ENCODE measurements around the gene BIRC5. TPM values are rescaled to one million over a fixed set of nuclear protein-coding genes. Genes with fewer than 3 reads are reported as not detected.
"Not testable (repeated sequence)": the region's sequence is repeated elsewhere in the genome, so short reads cannot be mapped to it uniquely, and the experiment has no call there.

BIRC5 gene
- total RNA-seq, 1 donor from 2014 or later = 5.8 TPM

- no peak for DNase-seq (ENCODE audit: low read depth)
- peaks cover 19% of the 10 kb centered on the region for H3K27me3 ChIP-seq (ENCODE audit: insufficient read depth, low read length)
- no peaks in the 10 kb centered on the region for H3K79me2 ChIP-seq (ENCODE audit: insufficient read depth, low read length)
- no peaks in the 10 kb centered on the region for H3K4me1 ChIP-seq (ENCODE audit: insufficient read depth, low read length)
- no peaks in the 10 kb centered on the region for H3K36me3 ChIP-seq (ENCODE audit: insufficient read depth, low read length)
- H3K27ac ChIP-seq (ENCODE audit: low read depth, low read length) = no peak overlapping the region
- H3K9me3 Mint-ChIP-seq (ENCODE audit: unreplicated experiment) = no peaks in the 10 kb centered on the region
- no peak overlapping the region for H3K9ac ChIP-seq (ENCODE audit: low read length)
- no peak overlapping the region for H3K27ac Mint-ChIP-seq (ENCODE audit: unreplicated experiment)
- H3K4me3 Mint-ChIP-seq (ENCODE audit: unreplicated experiment) = no peak overlapping the region
- no peak overlapping the region for H3K4me2 ChIP-seq (ENCODE audit: low read length)
- TF ChIP-seq EZH2 (IDR thresholded peaks at IDR 0.05; ENCODE audit: insufficient read depth, low read length) (no peak), CTCF (IDR thresholded peaks at IDR 0.05; ENCODE audit: insufficient read depth, low read depth, low read length) (no peak)
- no peaks in the 10 kb centered on the region for H3K9me3 ChIP-seq (ENCODE audit: insufficient read depth, low read depth, low read length)
- no peak for FAIRE-seq
- H3K27me3 Mint-ChIP-seq (ENCODE audit: low read depth, unreplicated experiment) = peaks cover 34% of the 10 kb centered on the region
- no peaks in the 10 kb centered on the region for H3K4me1 Mint-ChIP-seq (ENCODE audit: low read depth, unreplicated experiment)
- H4K20me1 ChIP-seq (ENCODE audit: insufficient read depth, low read length) = no peaks in the 10 kb centered on the region
- no peaks in the 10 kb centered on the region for H3K36me3 Mint-ChIP-seq (ENCODE audit: low read depth, unreplicated experiment)
- H3K4me3 ChIP-seq (ENCODE audit: insufficient read depth, low read depth, low read length) = no peak overlapping the region
- no peak overlapping the region for H2AFZ ChIP-seq (ENCODE audit: low read depth, low read length)
These were observed 18.8 kb downstream of the BIRC5 start for GRCh38 chr17:78232859-78233173.

GRCh38 chr17:78233678-78234077 lies 19.6 kb downstream of the BIRC5 start:
- Mint-ChIP-seq H3K27me3 (ENCODE audit: low read depth, unreplicated experiment) (peaks cover 32% of the 10 kb centered on the region), H3K4me1 (ENCODE audit: low read depth, unreplicated experiment) (no peaks in the 10 kb centered on the region), H3K4me3 (ENCODE audit: unreplicated experiment) (no peak overlapping the region), H3K9me3 (ENCODE audit: unreplicated experiment) (no peaks in the 10 kb centered on the region), H3K27ac (ENCODE audit: unreplicated experiment) (no peak overlapping the region), H3K36me3 (ENCODE audit: low read depth, unreplicated experiment) (no peaks in the 10 kb centered on the region)
- no peak for TF ChIP-seq EZH2 (IDR thresholded peaks at IDR 0.05; ENCODE audit: insufficient read depth, low read length)
- TF ChIP-seq CTCF (IDR thresholded peaks at IDR 0.05; ENCODE audit: insufficient read depth, low read depth, low read length) = no peak
- Histone ChIP-seq H3K9me3 (ENCODE audit: insufficient read depth, low read depth, low read length) (no peaks in the 10 kb centered on the region), H4K20me1 (ENCODE audit: insufficient read depth, low read length) (no peaks in the 10 kb centered on the region), H3K79me2 (ENCODE audit: insufficient read depth, low read length) (no peaks in the 10 kb centered on the region), H2AFZ (ENCODE audit: low read depth, low read length) (no peak overlapping the region), H3K27me3 (ENCODE audit: insufficient read depth, low read length) (peaks cover 19% of the 10 kb centered on the region), H3K4me3 (ENCODE audit: insufficient read depth, low read depth, low read length) (no peak overlapping the region), H3K36me3 (ENCODE audit: insufficient read depth, low read length) (no peaks in the 10 kb centered on the region), H3K9ac (ENCODE audit: low read length) (no peak overlapping the region), H3K4me2 (ENCODE audit: low read length) (no peak overlapping the region), H3K27ac (ENCODE audit: low read depth, low read length) (no peak overlapping the region), H3K4me1 (ENCODE audit: insufficient read depth, low read length) (no peaks in the 10 kb centered on the region)
- FAIRE-seq = no peak
- DNase-seq (ENCODE audit: low read depth) = no peak

GRCh38 chr17:78234261-78234865 lies 20.3 kb downstream of the BIRC5 start:
- no peak for FAIRE-seq
- Histone ChIP-seq H3K27ac (ENCODE audit: low read depth, low read length) (no peak overlapping the region), H4K20me1 (ENCODE audit: insufficient read depth, low read length) (no peaks in the 10 kb centered on the region), H3K36me3 (ENCODE audit: insufficient read depth, low read length) (no peaks in the 10 kb centered on the region), H3K27me3 (ENCODE audit: insufficient read depth, low read length) (peaks cover 19% of the 10 kb centered on the region), H3K79me2 (ENCODE audit: insufficient read depth, low read length) (no peaks in the 10 kb centered on the region), H3K4me3 (ENCODE audit: insufficient read depth, low read depth, low read length) (no peak overlapping the region), H3K4me2 (ENCODE audit: low read length) (no peak overlapping the region), H3K9ac (ENCODE audit: low read length) (no peak overlapping the region), H2AFZ (ENCODE audit: low read depth, low read length) (no peak overlapping the region), H3K9me3 (ENCODE audit: insufficient read depth, low read depth, low read length) (no peaks in the 10 kb centered on the region), H3K4me1 (ENCODE audit: insufficient read depth, low read length) (no peaks in the 10 kb centered on the region)
- TF ChIP-seq CTCF (IDR thresholded peaks at IDR 0.05; ENCODE audit: insufficient read depth, low read depth, low read length) = no peak
- TF ChIP-seq EZH2 (IDR thresholded peaks at IDR 0.05; ENCODE audit: insufficient read depth, low read length) = no peak
- no peak overlapping the region for H3K27ac Mint-ChIP-seq (ENCODE audit: unreplicated experiment)
- H3K36me3 Mint-ChIP-seq (ENCODE audit: low read depth, unreplicated experiment) = no peaks in the 10 kb centered on the region
- DNase-seq (ENCODE audit: low read depth) = no peak
- peaks cover 32% of the 10 kb centered on the region for H3K27me3 Mint-ChIP-seq (ENCODE audit: low read depth, unreplicated experiment)
- no peak overlapping the region for H3K4me3 Mint-ChIP-seq (ENCODE audit: unreplicated experiment)
- H3K9me3 Mint-ChIP-seq (ENCODE audit: unreplicated experiment) = no peaks in the 10 kb centered on the region
- H3K4me1 Mint-ChIP-seq (ENCODE audit: low read depth, unreplicated experiment) = no peaks in the 10 kb centered on the region

GRCh38 chr17:78235022-78235421 lies 21.0 kb downstream of the BIRC5 start:
- not testable (repeated sequence) for FAIRE-seq; DNase-seq (ENCODE audit: low read depth); H4K20me1 ChIP-seq (ENCODE audit: insufficient read depth, low read length); H3K4me1 ChIP-seq (ENCODE audit: insufficient read depth, low read length); H3K4me3 ChIP-seq (ENCODE audit: insufficient read depth, low read depth, low read length); H3K27ac Mint-ChIP-seq (ENCODE audit: unreplicated experiment); H3K4me1 Mint-ChIP-seq (ENCODE audit: low read depth, unreplicated experiment); H3K9me3 ChIP-seq (ENCODE audit: insufficient read depth, low read depth, low read length); H3K9ac ChIP-seq (ENCODE audit: low read length); H3K36me3 Mint-ChIP-seq (ENCODE audit: low read depth, unreplicated experiment); H3K4me2 ChIP-seq (ENCODE audit: low read length); H2AFZ ChIP-seq (ENCODE audit: low read depth, low read length); H3K36me3 ChIP-seq (ENCODE audit: insufficient read depth, low read length); H3K79me2 ChIP-seq (ENCODE audit: insufficient read depth, low read length); H3K27ac ChIP-seq (ENCODE audit: low read depth, low read length); H3K4me3 Mint-ChIP-seq (ENCODE audit: unreplicated experiment); H3K9me3 Mint-ChIP-seq (ENCODE audit: unreplicated experiment)
- peaks cover 34% of the 10 kb centered on the region for H3K27me3 Mint-ChIP-seq (ENCODE audit: low read depth, unreplicated experiment)
- peaks cover 19% of the 10 kb centered on the region for H3K27me3 ChIP-seq (ENCODE audit: insufficient read depth, low read length)

Data from astrocyte (in vitro differentiated cells and primary cell).